ENCODE data around the gene LYAR.

GRCh38 chr4:4329496-4329895 is 39.5 kb upstream of the LYAR start:
- TF ChIP-seq POLR2A (IDR thresholded peaks at IDR 0.05), result no peak
- TF ChIP-seq CTCF (IDR thresholded peaks at IDR 0.05 in 4 of 5, conservative IDR thresholded peaks at IDR 0.05 in 1 of 5), result no peak

Measured in gastrocnemius medialis (tissue), 4 donors.